Heart right ventricle (tissue), 16 donors: Measurements from ENCODE around the gene ORC1. TPM values are rescaled to one million over a fixed set of nuclear protein-coding genes. Genes with fewer than 3 reads are reported as not detected.

Experiments
- ATAC-seq, 8 donors: fragments of 200-7000 bp; cut with Tn5 transposase; one replicate each; pipeline ENCODE4 v1.9.1; 2020; ENCODE audit warnings: mild to moderate bottlenecking in 8 of 8, moderate library complexity in 8 of 8, moderate number of reproducible peaks in 1 of 8
- DNase-seq, 2 donors: peaks; one replicate each; pipeline ENCODE4 v3.0.0-alpha.2; 2020
- H3K27ac ChIP-seq, 10 donors: fragments of 200-600 bp; sonication (generic) in 2 of 10; one replicate each; pipeline versions ENCODE4 v1.5.0 to v1.8.0; 2020 to 2022; ENCODE audit warnings: mild to moderate bottlenecking in 3 of 10
- H3K27me3 ChIP-seq, 7 donors: fragments of 200-600 bp; one replicate each; pipeline ENCODE4 v1.8.0; 2021 to 2022; ENCODE audit warnings: mild to moderate bottlenecking in 2 of 7
- H3K36me3 ChIP-seq, 9 donors: fragments of 200-600 bp; sonication (generic) in 1 of 9; one replicate each; pipeline versions ENCODE4 v1.5.0 to v1.8.0; 2020 to 2022; ENCODE audit warnings: mild to moderate bottlenecking in 2 of 9
- H3K4me1 ChIP-seq, 9 donors: fragments of 200-600 bp; sonication (generic) in 1 of 9; one replicate each; pipeline versions ENCODE4 v1.5.0 to v1.8.0; 2020 to 2022; ENCODE audit warnings: mild to moderate bottlenecking in 4 of 9
- H3K4me3 ChIP-seq, 10 donors: fragments of 200-600 bp; sonication (generic) in 2 of 10; one replicate each; pipeline versions ENCODE4 v1.5.0 to v1.8.0; 2020 to 2022; ENCODE audit warnings: mild to moderate bottlenecking in 7 of 10, moderate library complexity in 2 of 10
- H3K9me3 ChIP-seq, 11 donors: fragments of 200-600 bp in 10 of 11; sonication (generic) in 2 of 11; one replicate each; pipeline versions ENCODE4 v1.5.0 to v1.8.0; 2013 to 2022; ENCODE audit warnings: mild to moderate bottlenecking in 2 of 11, control low read depth in 1 of 11, moderate library complexity in 1 of 11
- CTCF ChIP-seq, 9 donors: fragments of 200-600 bp; sonication (generic) in 2 of 9; IDR thresholded peaks; one replicate each; pipeline versions ENCODE4 v1.5.0 to v1.8.0; 2021 to 2022; ENCODE audit warnings: antibody characterized with exemption in 9 of 9, mild to moderate bottlenecking in 5 of 9, moderate library complexity in 1 of 9
- WGBS, 2 donors: extraction: QIAGEN DNeasy Blood & Tissue Kit; methylation state at CpG; one replicate each; pipeline ENCODE4 v1.1.7; 2013; ENCODE audit warnings: inconsistent platforms in 1 of 2; 5-methylcytosine and 5-hydroxymethylcytosine counted together
- intact Hi-C, 10 donors: fragments of 100-400 bp; cut with DNase I; formaldehyde crosslinking; loops; one replicate each; pipeline versions ENCODE4 v1.11.1 to v1.14.2; 2022
- polyA plus RNA-seq, 2 donors: library from polyadenylated mRNA; stranded (reverse); fragments of 200-250 nt; gene quantifications; one replicate each; pipeline ENCODE4 v1.2.3, GENCODE V29; 2013
- total RNA-seq, 10 donors: library from RNA; stranded (reverse); fragmentation: NEBNext Ultra II Directional in 3 of 10; extraction: Animal tissue kit (Norgen Biotek cat#: 25700) in 3 of 10; gene quantifications; one replicate each; pipeline versions ENCODE4 v1.2.1 to v1.2.4, GENCODE V29; 2021 to 2023
- donor health status: Arrhythmogenic right ventricular cardiomyopathy.
- donor health status: ischemic (EF 13 %, LVEDD 7.1; RV severe dilation, severe dysfunction).
- donor health status: healthy with polysubstance abuse.
- donor health status: DM: no; HTN: yes; CAD: no.
- donor health status: DM: no; HTN: no; CAD: no.
- donor health status: ischemic (EF 25% LVEDD 6.9; RV normal size, moderate dysfunction).
- donor health status: ischemic (EF 25% LVEDD 5.7; RV mildly dilated, moderate dysfunction).
- donor health status: healthy.
- donor health status: DM: yes; HTN: yes; CAD: no.
- donor health status: Ischemic cardiomyopathy.
- donor health status: ischemic (EF 35%, LVEDD 5.7; RV mildly dilated, moderate dysfunction).
- donor health status: nonischemic (EF 11% LVEDD 7.7; RV severe dilation, severe dysfunction).
- donor health status: DM: yes; HTN: yes; CAD: no.
- donor health status: PGD.
- donor health status: ischemic (EF 29% LVEDD 5.4; RV normal size, mild dysfunction).
- donor health status: nonischemic (EF 23%, LVEDD 6.1; RV moderate dilation, normal function).

The ORC1 gene
- total and polyA plus RNA-seq, 12 donors = 0.08 to 0.90 (median 0.22) TPM; not detected in 3

- H3K27ac ChIP-seq = no peak overlapping the region
- ATAC-seq (no peak), DNase-seq (no peak)
- 90 to 91% methylated on average over 3 of the region's 3 CpGs for WGBS, 2 donors
- H3K27me3 ChIP-seq = no peaks in the 10 kb centered on the region
- intact Hi-C loops = no loop called here
- H3K9me3 ChIP-seq = no peaks in the 10 kb centered on the region
- TF ChIP-seq CTCF (IDR thresholded peaks at IDR 0.05) = no peak
- no peak overlapping the region for H3K4me3 ChIP-seq
- H3K4me1 ChIP-seq = peaks cover 0 to 7% (median 0%) of the 10 kb centered on the region in 9 donors
- peaks cover 0 to 76% (median 14%) of the 10 kb centered on the region in 9 donors for H3K36me3 ChIP-seq
Observed at GRCh38 chr1:52334906-52335528, 69.2 kb downstream of the ORC1 start.

GRCh38 chr1:52332411-52332810, 71.8 kb downstream of the ORC1 start:
- WGBS, 2 donors = 97 to 98% methylated on average over 1 of the region's 1 CpG
- ATAC-seq (no peak), DNase-seq (no peak)
- Histone ChIP-seq H3K27me3 (no peaks in the 10 kb centered on the region), H3K4me3 (no peak overlapping the region), H3K27ac (no peak overlapping the region), H3K36me3 (peaks cover 0 to 50% (median 0%) of the 10 kb centered on the region in 9 donors), H3K9me3 (no peaks in the 10 kb centered on the region), H3K4me1 (peaks cover 0 to 7% (median 0%) of the 10 kb centered on the region in 9 donors)
- intact Hi-C loops = no loop called here
- no peak for TF ChIP-seq CTCF (IDR thresholded peaks at IDR 0.05)

- intact Hi-C loops = no loop called here
- 93 to 97% methylated on average over 1 of the region's 1 CpG for WGBS, 2 donors
- TF ChIP-seq CTCF (IDR thresholded peaks at IDR 0.05) = no peak
Observed at GRCh38 chr1:52328615-52329014, 75.6 kb downstream of the ORC1 start.

GRCh38 chr1:52325786-52326185, 78.4 kb downstream of the ORC1 start:
- 76 to 77% methylated on average over 5 of the region's 5 CpGs for WGBS, 2 donors
- Histone ChIP-seq H3K4me1 (peaks cover 0 to 3% (median 0%) of the 10 kb centered on the region in 9 donors), H3K27me3 (no peaks in the 10 kb centered on the region), H3K4me3 (no peak overlapping the region), H3K9me3 (no peaks in the 10 kb centered on the region), H3K27ac (no peak overlapping the region), H3K36me3 (peaks cover 0 to 7% (median 0%) of the 10 kb centered on the region in 9 donors)
- TF ChIP-seq CTCF (IDR thresholded peaks at IDR 0.05) = no peak
- ATAC-seq (no peak), DNase-seq (no peak)
- intact Hi-C loops = no loop called here

More at GRCh38 chr1:52328615-52329014, 75.6 kb downstream of the ORC1 start:
- Histone ChIP-seq H3K36me3 (peaks cover 0 to 15% (median 0%) of the 10 kb centered on the region in 9 donors), H3K9me3 (no peaks in the 10 kb centered on the region), H3K4me1 (peaks cover 0 to 3% (median 0%) of the 10 kb centered on the region in 9 donors), H3K27me3 (no peaks in the 10 kb centered on the region), H3K27ac (no peak overlapping the region), H3K4me3 (no peak overlapping the region)
- ATAC-seq (no peak), DNase-seq (no peak)
